GM18502 (cell line): ENCODE data around the gene DEAF1.
A peak's percentile ranks its signal among the peaks of the same experiment; 100 is the strongest.
"Not testable (repeated sequence)": the region's sequence is repeated elsewhere in the genome, so short reads cannot be mapped to it uniquely, and the experiment has no call there.

Experiments used
- ATAC-seq: cut with Tn5 transposase; IDR thresholded peaks from one replicate; pipeline ENCODE4 v1.9.1; 2021; ENCODE audit warnings: mild to moderate bottlenecking; ENCODE audit not compliant: unreplicated experiment, poor library complexity

The DEAF1 gene

GRCh38 chr11:702462-703461 lies 7.7 kb upstream of the DEAF1 start:
- no peak for ATAC-seq

- no peak for ATAC-seq
Measured at GRCh38 chr11:701741-702461, 6.9 kb upstream of the DEAF1 start.

GRCh38 chr11:699753-700152 lies 4.7 kb upstream of the DEAF1 start:
- no peak for ATAC-seq

GRCh38 chr11:699116-699508 lies 4.1 kb upstream of the DEAF1 start:
- ATAC-seq = no peak

GRCh38 chr11:698493-699115 lies 3.6 kb upstream of the DEAF1 start:
- no peak for ATAC-seq

- ATAC-seq = no peak
Measured at GRCh38 chr11:697811-698311, 2.8 kb upstream of the DEAF1 start.

- no peak for ATAC-seq
Measured at GRCh38 chr11:696955-697491, 2.0 kb upstream of the DEAF1 start.

GRCh38 chr11:695538-696248 lies 671 bp upstream of the DEAF1 start, which contains the start of gene TMEM80:
Gene TMEM80, plus strand, starts transcription at chr11:695816. Its CDS starts 12 bp downstream, at chr11:695828.
- peak; percentile 75 for ATAC-seq

GRCh38 chr11:695288-695537 lies 191 bp upstream of the DEAF1 start:
- no peak for ATAC-seq

- no peak for ATAC-seq
Measured at GRCh38 chr11:693887-694562, 997 bp downstream of the DEAF1 start.

- ATAC-seq = no peak
Measured at GRCh38 chr11:693415-693831, 1.6 kb downstream of the DEAF1 start.

GRCh38 chr11:692824-693414 lies 2.1 kb downstream of the DEAF1 start:
- ATAC-seq = no peak

- ATAC-seq = no peak
Measured at GRCh38 chr11:691710-692590, 3.1 kb downstream of the DEAF1 start.

GRCh38 chr11:690738-691633 lies 4.0 kb downstream of the DEAF1 start:
- ATAC-seq = no peak

- not testable (repeated sequence) for ATAC-seq
Measured at GRCh38 chr11:690244-690643, 4.8 kb downstream of the DEAF1 start.

GRCh38 chr11:689625-690024 lies 5.4 kb downstream of the DEAF1 start:
- ATAC-seq = no peak

- ATAC-seq = no peak
Measured at GRCh38 chr11:688681-689080, 6.3 kb downstream of the DEAF1 start.
